PFSK-1 (cell line): ENCODE data around the gene GSTA2.

Experiments used
- FOXP2 ChIP-seq: optimal IDR thresholded peaks from 2 replicates; pipeline ENCODE3; 2011; ENCODE audit warnings: borderline replicate concordance, control low read depth, inconsistent platforms; ENCODE audit not compliant: insufficient read depth; ENCODE audit errors: extremely low read length, extremely low read depth
- POLR2AphosphoS5 ChIP-seq: IDR thresholded peaks from 2 replicates; pipeline ENCODE4 v1.6.1; 2012; ENCODE audit warnings: low read depth, mild to moderate bottlenecking, control low read depth, low read length, moderate library complexity
- REST ChIP-seq, 2 experiments: IDR thresholded peaks; 2 replicates each; pipeline versions ENCODE4 v1.6.1 to v1.8.0; 2011 to 2012; ENCODE audit warnings: low read depth in 2 of 2, low read length in 2 of 2, control low read depth in 1 of 2, inconsistent platforms in 1 of 2, mild to moderate bottlenecking in 1 of 2, moderate library complexity in 1 of 2; ENCODE audit not compliant: insufficient read depth in 1 of 2
- SIN3A ChIP-seq: IDR thresholded peaks from 2 replicates; pipeline ENCODE4 v1.6.1; 2012; ENCODE audit warnings: mild to moderate bottlenecking, low read length, moderate library complexity, borderline replicate concordance; ENCODE audit not compliant: insufficient read depth
- TAF1 ChIP-seq: IDR thresholded peaks from 2 replicates; pipeline ENCODE4 v1.6.1; 2012; ENCODE audit warnings: low read length, control low read depth, borderline replicate concordance; ENCODE audit not compliant: insufficient read depth

Gene GSTA2

GRCh38 chr6:52729576-52729975, 33.7 kb downstream of the GSTA2 start:
- TF ChIP-seq FOXP2, result no peak

DNA sequence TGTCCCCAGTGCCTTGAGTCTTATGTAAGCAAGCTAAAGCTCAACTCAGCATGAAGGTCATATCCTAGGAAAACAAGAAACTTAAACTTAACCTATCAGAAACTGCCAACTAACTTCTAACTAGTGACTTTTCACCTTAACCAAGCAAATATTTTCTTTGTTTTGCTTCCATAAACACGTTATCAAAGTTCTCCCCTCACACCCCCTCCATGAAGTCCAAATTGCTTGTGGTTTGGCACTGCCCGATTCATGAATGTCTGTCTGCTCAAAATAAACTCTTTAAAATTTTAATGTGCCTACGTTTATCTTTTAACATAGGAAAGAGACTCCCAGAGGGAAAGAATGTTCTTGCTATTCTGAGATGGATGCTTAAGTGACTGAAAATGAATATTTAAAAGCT, 34.9 kb downstream of the GSTA2 start:
- TF ChIP-seq SIN3A (no peak), POLR2AphosphoS5 (no peak), REST (IDR thresholded peaks at IDR 0.05; ENCODE audit: insufficient read depth in 1 of 2, low read depth in 2 of 2, low read length in 2 of 2) (no peak), FOXP2 (no peak), TAF1 (no peak)

DNA sequence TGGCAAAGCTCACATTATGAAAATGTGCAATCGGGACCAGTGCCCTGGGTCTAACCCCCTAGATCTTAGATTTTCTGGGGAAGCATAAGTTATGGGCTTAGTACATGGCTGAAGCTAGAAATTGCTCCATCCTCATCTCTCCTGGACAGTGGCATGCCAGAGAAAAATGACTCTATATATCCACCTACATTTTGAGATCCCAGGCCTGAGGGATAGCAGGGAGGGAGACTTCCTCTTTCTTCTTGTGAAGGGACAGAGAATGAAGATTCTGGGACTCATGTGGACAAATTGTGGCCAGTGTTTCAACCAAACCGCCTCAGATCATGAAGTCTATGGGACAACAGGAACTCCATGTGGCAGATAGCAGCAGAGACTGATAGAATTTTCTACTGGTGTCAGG, 35.4 kb downstream of the GSTA2 start:
- no peak for TF ChIP-seq REST (IDR thresholded peaks at IDR 0.05; ENCODE audit: insufficient read depth in 1 of 2, low read depth in 2 of 2, low read length in 2 of 2)
- no peak for TF ChIP-seq FOXP2
- TF ChIP-seq TAF1, result no peak
- TF ChIP-seq SIN3A, result no peak
- no peak for TF ChIP-seq POLR2AphosphoS5

- no peak for TF ChIP-seq POLR2AphosphoS5
- TF ChIP-seq SIN3A, result no peak
- no peak for TF ChIP-seq TAF1
- TF ChIP-seq REST (IDR thresholded peaks at IDR 0.05; ENCODE audit: insufficient read depth in 1 of 2, low read depth in 2 of 2, low read length in 2 of 2), result no peak
- TF ChIP-seq FOXP2, result no peak
These were observed 36.3 kb downstream of the GSTA2 start for GRCh38 chr6:52726741-52727535.

DNA sequence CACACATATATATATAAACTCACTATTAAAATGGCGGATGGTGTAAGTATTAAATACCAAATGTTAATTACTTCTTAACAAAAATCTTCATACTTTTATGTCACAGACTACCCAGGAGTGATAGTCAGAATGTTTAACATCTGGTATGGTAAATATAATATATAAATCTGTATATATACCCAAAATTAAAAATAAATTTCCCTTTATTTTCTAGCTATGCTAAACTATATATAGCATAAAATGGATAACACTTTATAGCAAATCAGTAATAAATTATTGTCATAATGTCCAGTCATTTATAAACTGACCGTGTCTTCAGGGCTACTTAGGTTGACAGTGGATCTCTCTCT, 37.1 kb downstream of the GSTA2 start:
- TF ChIP-seq POLR2AphosphoS5 (no peak), FOXP2 (no peak), TAF1 (no peak), SIN3A (no peak), REST (IDR thresholded peaks at IDR 0.05; ENCODE audit: insufficient read depth in 1 of 2, low read depth in 2 of 2, low read length in 2 of 2) (no peak)
